Measurements from ENCODE around the gene TOLLIP. TPM values are rescaled to one million over a fixed set of nuclear protein-coding genes. Genes with fewer than 3 reads are reported as not detected.

Gene TOLLIP
- total and polyA plus RNA-seq, 9 of the 15 experiments (the other 6 are each of a cell fraction or from before 2014, with no cell fraction given) = 0.23 to 22.8 (median 7.1) TPM

DNA sequence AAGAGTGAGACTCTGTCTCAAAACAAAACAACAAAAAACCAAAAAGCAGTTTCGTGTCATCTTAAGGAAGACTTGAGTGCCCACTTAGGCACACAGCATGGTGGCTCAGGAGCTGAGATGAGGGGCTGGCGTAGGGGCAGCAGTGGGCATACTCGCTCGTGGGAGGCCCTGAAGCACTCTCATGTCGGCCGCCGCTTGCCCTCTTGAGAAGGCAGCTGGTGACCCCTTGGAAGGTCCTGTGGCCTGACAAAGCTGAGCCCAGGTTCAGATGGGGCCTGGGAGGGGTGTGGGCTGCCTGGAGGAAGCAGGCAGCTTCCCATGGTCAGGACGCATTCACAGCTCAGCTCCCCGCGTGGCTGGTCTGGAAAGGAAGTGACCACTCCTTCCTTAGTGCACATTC, 71.6 kb downstream of the TOLLIP start:
- in situ Hi-C loops (cut with MboI) = no loop called here

More for the DNA sequence above, 71.6 kb downstream of the TOLLIP start:
- no peak overlapping the region for H2AFZ ChIP-seq (ENCODE audit: low read depth, low read length)
- no peak overlapping the region for H3K4me2 ChIP-seq (ENCODE audit: insufficient read depth, low read length)
- peaks cover 0 to 30% of the 10 kb centered on the region in 2 experiments; a peak in 2 of 5 replicates for H3K4me1 ChIP-seq (replicated peaks in 1 of 2; ENCODE audit: control insufficient read depth in 2 of 2, insufficient read depth in 2 of 2, low read length in 2 of 2)
- DNase-seq (ENCODE audit: extremely low read depth in 1 of 4, low spot score in 3 of 4) (no peak), FAIRE-seq (no peak), ATAC-seq (no peak)
- 4% methylated on average over 10 of the region's 10 CpGs for WGBS (ENCODE audit: insufficient coverage, low coverage, missing lambda C conversion rate)
- H3K27me3 ChIP-seq (ENCODE audit: control insufficient read depth in 2 of 2, insufficient read depth in 2 of 2, low read length in 2 of 2) = peaks cover 0 to 52% of the 10 kb centered on the region in 2 experiments; a peak in 2 of 5 replicates
- intact Hi-C loops (cut with micrococcal nuclease) = no loop called here
- no peak for TF ChIP-seq ZNF518B (CRISPR knock-in tag; IDR thresholded peaks at IDR 0.05)
- TF ChIP-seq ZNF75A (CRISPR knock-in tag; IDR thresholded peaks at IDR 0.05) = no peak
- no peak for TF ChIP-seq RBM34 (IDR thresholded peaks at IDR 0.05; ENCODE audit: borderline replicate concordance, insufficient read depth, low read length)
- TF ChIP-seq NFE2L1 (tag; IDR thresholded peaks at IDR 0.05; ENCODE audit: borderline replicate concordance, low read depth) = no peak
- TF ChIP-seq XRCC5 (IDR thresholded peaks at IDR 0.05; ENCODE audit: low read depth, low read length) = no peak
- no peak for TF ChIP-seq TGIF2 (CRISPR knock-in tag; IDR thresholded peaks at IDR 0.05)
- no peak for TF ChIP-seq HNRNPLL (IDR thresholded peaks at IDR 0.05; ENCODE audit: low read depth, low read length, poor library complexity, severe bottlenecking)
- no peak for TF ChIP-seq ATF1 (CRISPR knock-in tag; IDR thresholded peaks at IDR 0.05)
- TF ChIP-seq ATF1 (tag; IDR thresholded peaks at IDR 0.05) = no peak
- no peak for TF ChIP-seq NELFE (IDR thresholded peaks at IDR 0.05; ENCODE audit: insufficient read depth, insufficient read length)
- TF ChIP-seq SETDB1 (IDR thresholded peaks at IDR 0.05; ENCODE audit: low read length) = no peak
- no peak for TF ChIP-seq ZNF165 (CRISPR knock-in tag; IDR thresholded peaks at IDR 0.05; ENCODE audit: borderline replicate concordance)
- TF ChIP-seq PTRF (tag; IDR thresholded peaks at IDR 0.05) = no peak
- no peak for TF ChIP-seq SIN3B (IDR thresholded peaks at IDR 0.05; ENCODE audit: low read depth)
- TF ChIP-seq RAD51 (IDR thresholded peaks at IDR 0.05; ENCODE audit: borderline replicate concordance, low read depth) = no peak
- TF ChIP-seq NFE2 (IDR thresholded peaks at IDR 0.05; ENCODE audit: low read depth) = no peak
- no peak for TF ChIP-seq MEF2D (tag; conservative IDR thresholded peaks at IDR 0.05; ENCODE audit: low read depth)
- H3K9ac ChIP-seq (ENCODE audit: insufficient read depth in 1 of 2, low read depth in 2 of 2, low read length in 2 of 2) = no peak overlapping the region
- ChIA-PET CTCF (ENCODE audit: low intra/inter-chr PET ratio) (no interaction called here), POLR2A (interaction anchor here (0.6 kb wide), 1 partner anchor 380 kb away, joined by 3 read pairs; no protein-coding TSS in a partner anchor)
- no peaks in the 10 kb centered on the region for H3K36me3 ChIP-seq (ENCODE audit: control insufficient read depth, insufficient read depth, low read length)
- H3K9me3 ChIP-seq (replicated peaks; ENCODE audit: control insufficient read depth, insufficient read depth, low read depth, low read length) = no peaks in the 10 kb centered on the region
- H3K9me1 ChIP-seq (ENCODE audit: control insufficient read depth, insufficient read depth, low read length) = no peaks in the 10 kb centered on the region
- H3K4me3 ChIP-seq = no peak overlapping the region
- H4K20me1 ChIP-seq (replicated peaks; ENCODE audit: control insufficient read depth, insufficient read depth, low read length) = peaks cover 16% of the 10 kb centered on the region; the same call in 1 of the 2 replicates
- BruUV-seq (replicated peaks) = no TSS peak
- no peaks in the 10 kb centered on the region for H3K79me2 ChIP-seq (ENCODE audit: control insufficient read depth, insufficient read depth, low read length)
- no peak overlapping the region for H3K27ac ChIP-seq (ENCODE audit: extremely low read depth, low read depth, low read length)

Data from K562 (cell line).